ENCODE data around the gene TDP2. TPM values are rescaled to one million over a fixed set of nuclear protein-coding genes. Genes with fewer than 3 reads are reported as not detected.

TDP2 gene
- total RNA-seq, 4 donors from 2014 or later = 25.2 to 44.4 (median 37.6) TPM

DNA sequence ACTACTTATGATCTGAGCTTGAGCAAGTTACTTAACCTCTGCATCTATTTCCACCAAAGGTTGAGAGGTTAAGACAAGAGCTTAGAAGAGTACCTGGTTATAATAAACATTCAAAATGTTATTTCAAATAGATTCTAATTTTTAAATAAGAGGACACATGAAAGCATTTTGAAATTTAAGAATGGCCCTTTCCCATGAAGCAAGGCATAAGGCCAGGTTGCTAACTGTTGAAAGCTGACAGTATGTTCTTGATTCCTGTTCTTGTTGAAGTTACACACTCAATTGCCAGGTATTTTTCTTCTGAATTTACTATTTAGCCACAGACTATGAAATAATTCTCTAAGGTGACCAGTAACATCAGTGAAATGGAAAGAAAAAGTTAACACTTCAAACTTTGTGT lies 37.8 kb upstream of the TDP2 start:
- no peaks in the 10 kb centered on the region for H3K9me3 ChIP-seq
- intact Hi-C loops (cut with DNase I) = loop anchor here (10.0 kb wide), 1 partner anchor 280 kb away; no protein-coding TSS in a partner anchor
- peaks cover 0 to 8% (median 3%) of the 10 kb centered on the region in 4 donors for H3K4me1 ChIP-seq
- H3K4me3 ChIP-seq = no peak overlapping the region
- TF ChIP-seq, protein P1, sequence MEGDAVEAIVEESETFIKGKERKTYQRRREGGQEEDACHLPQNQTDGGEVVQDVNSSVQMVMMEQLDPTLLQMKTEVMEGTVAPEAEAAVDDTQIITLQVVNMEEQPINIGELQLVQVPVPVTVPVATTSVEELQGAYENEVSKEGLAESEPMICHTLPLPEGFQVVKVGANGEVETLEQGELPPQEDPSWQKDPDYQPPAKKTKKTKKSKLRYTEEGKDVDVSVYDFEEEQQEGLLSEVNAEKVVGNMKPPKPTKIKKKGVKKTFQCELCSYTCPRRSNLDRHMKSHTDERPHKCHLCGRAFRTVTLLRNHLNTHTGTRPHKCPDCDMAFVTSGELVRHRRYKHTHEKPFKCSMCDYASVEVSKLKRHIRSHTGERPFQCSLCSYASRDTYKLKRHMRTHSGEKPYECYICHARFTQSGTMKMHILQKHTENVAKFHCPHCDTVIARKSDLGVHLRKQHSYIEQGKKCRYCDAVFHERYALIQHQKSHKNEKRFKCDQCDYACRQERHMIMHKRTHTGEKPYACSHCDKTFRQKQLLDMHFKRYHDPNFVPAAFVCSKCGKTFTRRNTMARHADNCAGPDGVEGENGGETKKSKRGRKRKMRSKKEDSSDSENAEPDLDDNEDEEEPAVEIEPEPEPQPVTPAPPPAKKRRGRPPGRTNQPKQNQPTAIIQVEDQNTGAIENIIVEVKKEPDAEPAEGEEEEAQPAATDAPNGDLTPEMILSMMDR (IDR thresholded peaks at IDR 0.05) = no peak
- no peak for TF ChIP-seq POLR2A (IDR thresholded peaks at IDR 0.05; ENCODE audit: low read depth)
- no peak for TF ChIP-seq EP300 (IDR thresholded peaks at IDR 0.05)
- TF ChIP-seq POLR2AphosphoS5 (IDR thresholded peaks at IDR 0.05) = no peak
- no peak overlapping the region for H3K27ac ChIP-seq (replicated peaks in 1 of 4)
- DNase-seq (ENCODE audit: extremely low spot score) = no peak
- peaks cover 45 to 93% (median 68%) of the 10 kb centered on the region in 4 donors for H3K36me3 ChIP-seq
- H3K27me3 ChIP-seq = no peaks in the 10 kb centered on the region

DNA sequence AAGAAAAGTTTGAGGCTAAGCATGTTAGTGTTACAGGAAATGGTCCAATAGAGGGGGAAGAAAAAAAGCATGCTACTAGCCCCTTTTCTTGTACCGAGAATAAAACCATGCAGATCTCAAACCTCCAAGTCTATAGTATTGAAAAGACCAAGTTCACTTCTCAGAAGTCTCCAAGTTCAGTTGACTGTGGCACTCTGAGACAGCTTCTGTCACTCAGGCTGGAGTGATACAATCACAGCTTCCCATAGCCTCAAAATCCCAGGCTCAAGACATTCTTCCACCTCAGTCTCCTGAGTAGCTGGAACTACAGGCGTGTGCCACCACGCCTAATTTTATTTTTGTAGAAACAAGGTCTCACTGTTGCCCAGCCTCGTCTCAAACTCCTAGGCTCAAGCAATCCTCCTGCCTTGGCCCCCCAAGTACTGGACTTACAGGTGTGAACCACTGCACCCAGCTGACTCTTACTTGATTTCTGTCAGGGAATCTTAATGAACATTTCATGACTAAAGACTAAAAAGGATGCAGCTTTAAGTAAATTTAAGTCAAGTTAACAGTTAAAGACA lies 36.1 kb upstream of the TDP2 start:
- Histone ChIP-seq H3K4me1 (no peaks in the 10 kb centered on the region), H3K9me3 (no peaks in the 10 kb centered on the region), H3K27ac (replicated peaks in 1 of 4) (no peak overlapping the region), H3K27me3 (no peaks in the 10 kb centered on the region), H3K4me3 (no peak overlapping the region), H3K36me3 (peaks cover 30 to 85% (median 60%) of the 10 kb centered on the region in 4 donors)
- no peak for DNase-seq (ENCODE audit: extremely low spot score)
- intact Hi-C loops (cut with DNase I) = loop anchor here (10.0 kb wide), 1 partner anchor 278 kb away; no protein-coding TSS in a partner anchor
- 86% methylated on average over 4 of the region's 4 CpGs for WGBS
- TF ChIP-seq, protein P1 (IDR thresholded peaks at IDR 0.05) = no peak
- TF ChIP-seq EP300 (IDR thresholded peaks at IDR 0.05) (no peak), POLR2A (IDR thresholded peaks at IDR 0.05; ENCODE audit: low read depth) (no peak), POLR2AphosphoS5 (IDR thresholded peaks at IDR 0.05) (no peak)

DNA sequence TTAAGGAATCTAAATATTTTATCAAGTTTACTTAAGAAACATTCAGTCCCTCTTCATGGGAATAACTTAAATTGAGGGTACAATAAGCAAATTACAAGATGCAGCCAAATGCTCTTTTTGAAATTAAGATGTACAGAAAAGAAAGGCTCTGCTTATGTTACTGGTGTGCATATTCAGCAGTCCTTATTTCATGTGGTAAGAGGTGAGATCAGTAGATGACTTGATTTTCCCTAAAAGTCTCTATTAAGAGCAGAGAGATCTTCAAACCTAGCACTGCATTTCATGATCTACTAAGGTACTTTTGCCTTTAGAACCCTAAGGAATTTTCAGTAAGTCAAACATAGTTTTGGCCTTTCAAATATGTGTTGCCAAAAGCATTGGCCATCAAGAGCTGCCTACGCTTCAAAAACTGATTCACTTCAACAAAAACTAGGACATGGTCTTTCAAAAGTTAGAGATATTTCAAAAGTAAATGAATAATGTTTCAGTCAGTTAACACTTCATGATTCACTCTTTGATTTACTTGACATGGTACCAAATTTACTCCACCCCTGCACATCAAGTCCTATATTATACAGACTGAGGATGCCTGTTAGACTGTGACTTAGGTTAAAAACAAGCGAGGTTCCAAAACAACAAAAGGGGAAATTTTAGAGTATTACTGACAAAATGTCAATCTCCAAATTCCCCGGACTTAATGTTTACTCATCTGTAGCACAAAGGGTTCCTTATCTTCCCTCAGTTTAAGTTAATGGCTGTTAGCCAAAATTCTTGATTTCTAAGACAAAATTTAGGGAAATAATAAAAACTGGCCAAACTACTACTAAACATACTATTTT lies 33.0 kb upstream of the TDP2 start:
- H3K27ac ChIP-seq (replicated peaks in 1 of 4) = peak overlapping the region in 1 of 4 donors; percentile 0
- TF ChIP-seq, protein P1 (IDR thresholded peaks at IDR 0.05) = no peak
- TF ChIP-seq POLR2A (IDR thresholded peaks at IDR 0.05; ENCODE audit: low read depth) = no peak
- TF ChIP-seq EP300 (IDR thresholded peaks at IDR 0.05) = no peak
- TF ChIP-seq POLR2AphosphoS5 (IDR thresholded peaks at IDR 0.05) = no peak
- intact Hi-C loops (cut with DNase I) = loop anchor here (10.0 kb wide), 1 partner anchor 275 kb away; no protein-coding TSS in a partner anchor

DNA sequence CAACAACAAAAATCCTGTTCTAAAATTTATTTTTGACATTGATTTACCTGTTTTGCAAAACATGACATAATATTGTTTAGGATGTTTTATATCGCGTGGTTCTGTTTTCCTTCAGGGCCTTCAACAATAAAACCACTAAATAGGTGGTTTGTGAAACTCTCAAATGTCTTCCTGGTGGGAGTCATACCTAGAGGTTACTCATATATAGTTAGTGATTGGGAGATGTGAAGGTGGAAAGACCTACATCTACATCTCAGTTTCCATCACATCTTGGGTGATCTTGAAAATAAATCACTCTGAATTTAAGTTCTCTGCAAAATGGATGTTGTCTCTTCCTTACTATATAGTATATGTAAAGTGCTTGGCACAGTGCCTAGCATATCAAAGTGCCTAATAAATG lies 29.4 kb upstream of the TDP2 start:
- no peaks in the 10 kb centered on the region for H3K27me3 ChIP-seq
- 93% methylated on average over 2 of the region's 2 CpGs for WGBS
- H3K9me3 ChIP-seq = no peaks in the 10 kb centered on the region
- no peak overlapping the region for H3K4me3 ChIP-seq
- H3K4me1 ChIP-seq = peaks cover 0 to 7% (median 0%) of the 10 kb centered on the region in 4 donors
- H3K36me3 ChIP-seq = peaks cover 0 to 18% (median 5%) of the 10 kb centered on the region in 4 donors
- TF ChIP-seq, protein P1 (IDR thresholded peaks at IDR 0.05) = no peak
- TF ChIP-seq EP300 (IDR thresholded peaks at IDR 0.05) (no peak), POLR2AphosphoS5 (IDR thresholded peaks at IDR 0.05) (no peak), POLR2A (IDR thresholded peaks at IDR 0.05; ENCODE audit: low read depth) (no peak)
- no peak overlapping the region for H3K27ac ChIP-seq (replicated peaks in 1 of 4)
- no peak for DNase-seq (ENCODE audit: extremely low spot score)
- intact Hi-C loops (cut with DNase I) = no loop called here

More for the DNA sequence above, 33.0 kb upstream of the TDP2 start:
- H3K27me3 ChIP-seq = no peaks in the 10 kb centered on the region
- peaks cover 0 to 7% (median 0%) of the 10 kb centered on the region in 4 donors for H3K4me1 ChIP-seq
- DNase-seq (ENCODE audit: extremely low spot score) = no peak
- WGBS = 63% methylated on average over 3 of the region's 3 CpGs
- no peaks in the 10 kb centered on the region for H3K9me3 ChIP-seq
- no peak overlapping the region for H3K4me3 ChIP-seq
- peaks cover 3 to 54% (median 30%) of the 10 kb centered on the region in 4 donors for H3K36me3 ChIP-seq
